Gastrocnemius medialis (tissue), 4 donors: ENCODE data around the gene TLE5. TPM values are rescaled to one million over a fixed set of nuclear protein-coding genes. Genes with fewer than 3 reads are reported as not detected.
"Not testable (repeated sequence)": the region's sequence is repeated elsewhere in the genome, so short reads cannot be mapped to it uniquely, and the experiment has no call there.

Source experiments
- ATAC-seq, 2 donors: fragments of 150-250 bp; one replicate each; pipeline ENCODE4 v1.9.1; 2016
- DNase-seq, 2 donors: peaks; one replicate each; pipeline ENCODE4 v3.0.0-alpha.2; 2019
- H3K27ac ChIP-seq, 4 donors: fragments of 200-600 bp; sonication (generic); 1 replicate in 1 of 4; 2 replicates in 3 of 4; pipeline ENCODE4 v1.5.1; 2016 to 2018; ENCODE audit warnings: mild to moderate bottlenecking in 2 of 4, moderate library complexity in 1 of 4
- H3K27me3 ChIP-seq, 3 donors: fragments of 200-600 bp; sonication (generic) in 2 of 3; 1 replicate in 1 of 3; 2 replicates in 2 of 3; pipeline versions ENCODE4 v1.5.1 to v1.6.0; 2016 to 2019; ENCODE audit warnings: mild to moderate bottlenecking in 1 of 3, moderate library complexity in 1 of 3
- H3K36me3 ChIP-seq, 2 donors: fragments of 200-600 bp; sonication (generic) in 1 of 2; one replicate each; pipeline ENCODE4 v1.5.1; 2017 to 2018
- H3K4me1 ChIP-seq, 2 donors: fragments of 200-600 bp; sonication (generic) in 1 of 2; one replicate each; pipeline ENCODE4 v1.5.1; 2016 to 2017; ENCODE audit warnings: mild to moderate bottlenecking in 2 of 2
- H3K4me3 ChIP-seq, 4 donors: fragments of 200-600 bp; sonication (generic) in 3 of 4; 1 replicate in 1 of 4; 2 replicates in 3 of 4; pipeline ENCODE4 v1.5.1; 2016 to 2019; ENCODE audit warnings: mild to moderate bottlenecking in 2 of 4
- H3K9me3 ChIP-seq, 3 donors: fragments of 200-600 bp; sonication (generic) in 2 of 3; 1 replicate in 1 of 3; 2 replicates in 2 of 3; pipeline ENCODE4 v1.5.1; 2016 to 2019
- POLR2A ChIP-seq, 2 donors: fragments of 450-650 bp; IDR thresholded peaks; one replicate each; pipeline ENCODE4 v1.6.1; 2017; ENCODE audit warnings: antibody characterized with exemption in 2 of 2, mild to moderate bottlenecking in 2 of 2, moderate library complexity in 2 of 2
- in situ Hi-C, 4 donors: fragments of 200-750 bp; cut with MboI; loops; one replicate each; pipeline versions ENCODE4 v1.15.0 to v1.8.0; 2017; ENCODE audit warnings: low sequenced_read_pairs in 4 of 4
- intact Hi-C: fragments of 100-400 bp; cut with DNase I; formaldehyde crosslinking; loops from one replicate; pipeline ENCODE4 v1.15.1; 2023; ENCODE audit warnings: low total_unique reads
- total RNA-seq, 4 donors: library from RNA; depleted of rRNA; stranded (reverse); fragments of >200 nt; gene quantifications; one replicate each; pipeline versions ENCODE4 v1.1.0 to v1.2.3, GENCODE V29; 2016
- TF ChIP-seq, protein P1 (sequence below), 5 experiments: fragments of 450-650 bp in 3 of 5; fragments of 200-600 bp in 2 of 5; sonication (generic) in 2 of 5; IDR thresholded peaks in 4 of 5; conservative IDR thresholded peaks in 1 of 5; 1 replicate in 4 of 5; 2 replicates in 1 of 5; pipeline ENCODE4 v1.5.1; 2016 to 2019; ENCODE audit warnings: antibody characterized with exemption in 5 of 5, mild to moderate bottlenecking in 3 of 5, moderate library complexity in 3 of 5

Gene TLE5
- total RNA-seq, 4 donors from 2014 or later, result 437 to 686 (median 474) TPM

DNA sequence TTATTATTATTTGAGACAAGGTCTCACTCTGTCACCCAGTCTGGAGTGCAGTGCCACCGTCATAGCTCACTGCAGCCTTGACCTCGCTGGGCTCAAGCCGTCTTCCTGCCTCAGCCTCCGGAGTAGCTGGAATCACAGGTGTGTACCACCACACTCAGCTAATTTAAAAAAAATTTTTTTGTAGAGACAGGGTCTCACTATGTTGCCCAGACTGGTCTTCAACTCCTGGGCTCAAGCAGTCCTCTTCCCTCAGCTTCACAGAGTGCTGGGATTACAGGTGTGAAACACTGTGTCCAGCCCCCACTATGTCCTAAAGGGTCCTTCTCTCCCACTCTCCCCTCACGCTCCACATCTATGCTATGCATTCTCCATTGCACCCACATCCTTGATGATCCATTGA is 24.1 kb downstream of the TLE5 start:
- TF ChIP-seq POLR2A (IDR thresholded peaks at IDR 0.05), result no peak
- TF ChIP-seq, protein P1, sequence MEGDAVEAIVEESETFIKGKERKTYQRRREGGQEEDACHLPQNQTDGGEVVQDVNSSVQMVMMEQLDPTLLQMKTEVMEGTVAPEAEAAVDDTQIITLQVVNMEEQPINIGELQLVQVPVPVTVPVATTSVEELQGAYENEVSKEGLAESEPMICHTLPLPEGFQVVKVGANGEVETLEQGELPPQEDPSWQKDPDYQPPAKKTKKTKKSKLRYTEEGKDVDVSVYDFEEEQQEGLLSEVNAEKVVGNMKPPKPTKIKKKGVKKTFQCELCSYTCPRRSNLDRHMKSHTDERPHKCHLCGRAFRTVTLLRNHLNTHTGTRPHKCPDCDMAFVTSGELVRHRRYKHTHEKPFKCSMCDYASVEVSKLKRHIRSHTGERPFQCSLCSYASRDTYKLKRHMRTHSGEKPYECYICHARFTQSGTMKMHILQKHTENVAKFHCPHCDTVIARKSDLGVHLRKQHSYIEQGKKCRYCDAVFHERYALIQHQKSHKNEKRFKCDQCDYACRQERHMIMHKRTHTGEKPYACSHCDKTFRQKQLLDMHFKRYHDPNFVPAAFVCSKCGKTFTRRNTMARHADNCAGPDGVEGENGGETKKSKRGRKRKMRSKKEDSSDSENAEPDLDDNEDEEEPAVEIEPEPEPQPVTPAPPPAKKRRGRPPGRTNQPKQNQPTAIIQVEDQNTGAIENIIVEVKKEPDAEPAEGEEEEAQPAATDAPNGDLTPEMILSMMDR (IDR thresholded peaks at IDR 0.05 in 4 of 5, conservative IDR thresholded peaks at IDR 0.05 in 1 of 5), result no peak
- Histone ChIP-seq H3K9me3 (no peaks in the 10 kb centered on the region), H3K4me1 (peaks cover 19 to 20% of the 10 kb centered on the region in 2 donors), H3K27me3 (no peaks in the 10 kb centered on the region), H3K4me3 (no peak overlapping the region), H3K36me3 (no peaks in the 10 kb centered on the region), H3K27ac (no peak overlapping the region)
- in situ Hi-C loops (loop anchor here in 1 of 4 donors (10.0 kb wide), 1 partner anchor 63 kb away; the partner anchor contains the start of gene TLE6), intact Hi-C loops (loop anchor here (10.0 kb wide), 1 partner anchor 943 kb away; the partner anchor contains the start of genes IZUMO4 and MOB3A)
- ATAC-seq, result no peak
- DNase-seq, result no peak

DNA sequence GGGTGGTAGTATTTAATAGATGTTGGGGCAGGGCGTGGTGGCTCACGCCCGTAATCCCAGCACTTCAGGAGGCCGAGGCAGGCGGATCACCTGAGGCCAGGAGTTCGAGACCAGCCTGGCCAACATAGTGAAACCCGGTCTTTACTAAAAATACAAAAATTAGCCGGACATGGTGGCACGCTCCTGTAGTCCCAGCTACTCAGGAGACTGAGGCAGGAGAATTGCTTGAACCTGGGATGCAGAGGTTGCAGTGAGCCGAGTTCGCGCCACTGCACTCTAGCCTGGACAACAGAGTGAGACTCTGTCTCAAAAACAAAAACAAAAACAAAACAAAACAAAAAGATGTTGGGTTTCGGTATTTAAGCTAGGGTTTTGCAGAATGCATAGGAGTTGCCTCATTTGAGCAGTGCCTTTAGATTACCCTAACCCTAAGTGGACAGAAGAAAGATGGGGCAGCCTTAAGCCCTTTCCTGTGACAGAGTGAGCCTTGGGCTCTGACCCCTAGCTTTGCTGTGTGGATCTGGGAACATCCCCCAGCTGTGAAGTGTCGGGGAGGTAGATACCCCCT is 25.2 kb downstream of the TLE5 start:
- in situ Hi-C loops, result loop anchor here in 1 of 4 donors (10.0 kb wide), 1 partner anchor 62 kb away; the partner anchor contains the start of gene TLE6
- not testable (repeated sequence) for H3K36me3 ChIP-seq, DNase-seq, H3K27me3 ChIP-seq, ATAC-seq, H3K9me3 ChIP-seq
- intact Hi-C loops, result loop anchor here (1.0 to 10.0 kb wide), 3 partner anchors 36 to 942 kb away; partner anchors contain the start of genes IZUMO4, MOB3A and TLE6
- Histone ChIP-seq H3K27ac (peak overlapping the region; percentile 88 to 100 (median 98)), H3K4me3 (peak overlapping the region in 1 of 4 donors; percentile 86), H3K4me1 (peaks cover 19 to 20% of the 10 kb centered on the region in 2 donors)

DNA sequence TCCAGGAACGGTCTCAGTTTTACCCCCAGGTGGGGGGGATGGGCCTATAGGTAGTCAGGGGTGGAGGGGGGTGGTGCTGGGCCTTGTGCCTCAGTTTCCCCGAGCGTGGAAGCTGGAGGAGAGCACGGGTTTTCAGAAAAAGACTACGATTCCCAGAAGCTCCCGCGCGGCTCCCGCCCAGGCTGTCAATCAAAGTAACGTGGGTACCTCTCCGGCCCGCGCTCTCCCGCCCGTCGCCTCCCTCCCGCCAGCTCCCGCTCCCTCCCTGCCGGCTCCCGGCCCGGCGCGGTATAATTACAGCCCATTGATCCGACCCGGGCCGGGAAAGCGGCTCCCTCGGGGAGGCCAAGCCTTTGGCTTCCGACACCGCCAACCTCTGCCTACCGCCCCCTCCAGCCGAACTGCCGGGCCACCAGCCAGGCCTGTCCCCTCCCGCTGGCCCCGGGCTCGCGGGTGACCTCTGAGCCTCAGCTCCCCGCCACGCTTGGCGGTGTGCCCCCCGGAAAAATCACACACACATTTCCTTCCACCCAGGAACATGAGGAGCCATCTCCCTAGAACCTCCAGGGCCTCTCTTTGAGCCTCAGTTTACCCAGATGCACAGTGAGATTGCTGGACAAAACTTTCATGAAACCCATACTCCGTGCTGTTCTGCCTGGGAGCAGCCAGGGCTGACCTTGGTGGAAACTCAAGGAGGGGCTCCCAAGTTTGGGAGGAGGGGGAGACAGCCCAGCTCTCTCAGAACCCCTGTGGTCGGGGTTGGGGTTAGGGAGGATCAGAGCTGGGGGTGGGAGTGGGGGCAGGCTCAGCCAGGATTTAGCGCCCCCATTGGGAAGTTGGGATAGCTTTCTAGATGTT is 25.9 kb downstream of the TLE5 start:
- H3K4me3 ChIP-seq, result peak overlapping the region; percentile 51 to 90 (median 81)
- no peaks in the 10 kb centered on the region for H3K36me3 ChIP-seq
- intact Hi-C loops, result loop anchor here (1.0 to 10.0 kb wide), 3 partner anchors 37 to 942 kb away; partner anchors contain the start of genes IZUMO4, MOB3A and TLE6
- in situ Hi-C loops, result loop anchor here in 1 of 4 donors (10.0 kb wide), 1 partner anchor 62 kb away; the partner anchor contains the start of gene TLE6
- peak; percentile 82 to 86 for ATAC-seq
- peak overlapping the region; percentile 88 to 100 (median 98) for H3K27ac ChIP-seq
- peak; percentile 92 for DNase-seq
- H3K27me3 ChIP-seq, result no peaks in the 10 kb centered on the region
- H3K4me1 ChIP-seq, result peaks cover 19 to 20% of the 10 kb centered on the region in 2 donors
- H3K9me3 ChIP-seq, result no peaks in the 10 kb centered on the region
- TF ChIP-seq, protein P1 (IDR thresholded peaks at IDR 0.05 in 4 of 5, conservative IDR thresholded peaks at IDR 0.05 in 1 of 5), result peak in 1 of 5 experiments; percentile 40
- TF ChIP-seq POLR2A (IDR thresholded peaks at IDR 0.05), result peak in 1 of 2 donors; percentile 17

DNA sequence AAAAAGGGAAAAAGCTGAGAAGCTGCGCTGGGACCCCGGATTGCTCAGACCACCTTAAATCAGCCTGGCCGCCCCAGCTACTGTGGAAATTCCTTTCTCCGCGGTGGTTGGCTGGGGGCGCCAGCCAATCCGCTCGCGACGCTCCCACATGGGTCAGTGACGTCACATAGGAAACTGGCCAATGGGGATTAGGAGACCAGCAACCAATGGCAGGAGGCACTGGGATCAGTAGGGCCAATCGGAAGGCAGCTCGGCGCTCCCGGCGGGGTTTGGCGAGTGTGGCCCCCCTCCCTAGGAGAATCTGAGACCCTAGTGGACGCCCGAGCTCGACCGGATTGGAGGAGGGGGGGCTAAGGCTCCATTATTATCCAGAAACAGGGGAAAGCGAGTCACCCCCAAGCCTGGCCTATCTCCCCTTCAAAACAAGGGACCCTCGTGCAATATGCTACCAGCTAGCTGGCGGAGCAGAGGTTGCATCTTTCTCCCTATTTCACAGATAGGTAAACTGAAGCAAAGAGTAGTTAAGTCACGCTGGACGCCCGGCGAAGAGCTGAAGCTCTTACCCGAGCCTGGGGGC is 26.7 kb downstream of the TLE5 start:
- no peaks in the 10 kb centered on the region for H3K9me3 ChIP-seq
- in situ Hi-C loops, result loop anchor here in 1 of 4 donors (10.0 kb wide), 1 partner anchor 61 kb away; the partner anchor contains the start of gene TLE6
- H3K36me3 ChIP-seq, result no peaks in the 10 kb centered on the region
- intact Hi-C loops, result loop anchor here (1.0 to 10.0 kb wide), 6 partner anchors 25 to 941 kb away; partner anchors contain the start of genes IZUMO4, MOB3A, NCLN and TLE6
- peak overlapping the region; percentile 88 to 100 (median 98) for H3K27ac ChIP-seq
- peak overlapping the region; percentile 51 to 90 (median 81) for H3K4me3 ChIP-seq
- DNase-seq (peak; percentile 99), ATAC-seq (peak; percentile 92 to 93)
- TF ChIP-seq, protein P1 (IDR thresholded peaks at IDR 0.05 in 4 of 5, conservative IDR thresholded peaks at IDR 0.05 in 1 of 5), result peak in 1 of 5 experiments; percentile 14
- TF ChIP-seq POLR2A (IDR thresholded peaks at IDR 0.05), result peak in 1 of 2 donors; percentile 48
- H3K27me3 ChIP-seq, result no peaks in the 10 kb centered on the region
- peaks cover 19 to 20% of the 10 kb centered on the region in 2 donors for H3K4me1 ChIP-seq
